ENCODE data around the gene TESK1. TPM values are rescaled to one million over a fixed set of nuclear protein-coding genes. Genes with fewer than 3 reads are reported as not detected.

The TESK1 gene
- total and polyA plus RNA-seq, 2 of the 8 experiments (the other 6 are each of a cell fraction or from before 2014, with no cell fraction given), result 13.5 to 13.9 TPM

DNA sequence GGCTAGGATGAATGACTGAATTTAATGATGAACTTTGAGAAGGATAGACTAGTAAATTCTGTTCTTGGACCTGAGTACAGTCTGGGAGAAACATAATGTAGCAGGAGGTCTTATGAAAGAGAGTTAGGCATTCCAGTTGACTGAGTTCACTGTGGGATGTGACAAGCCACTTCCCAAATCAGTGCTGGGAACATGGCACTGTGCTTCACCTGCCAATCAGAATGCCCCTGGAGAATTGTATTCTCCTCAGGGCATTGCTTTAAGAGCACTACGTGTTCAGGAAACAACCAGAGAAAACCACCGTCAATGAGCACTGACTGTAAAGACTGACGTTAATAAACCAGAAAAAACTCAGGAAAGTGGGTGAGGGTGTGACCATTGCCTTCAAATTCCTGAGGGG, 54.3 kb downstream of the TESK1 start (continued):
- TF ChIP-seq, protein P1, sequence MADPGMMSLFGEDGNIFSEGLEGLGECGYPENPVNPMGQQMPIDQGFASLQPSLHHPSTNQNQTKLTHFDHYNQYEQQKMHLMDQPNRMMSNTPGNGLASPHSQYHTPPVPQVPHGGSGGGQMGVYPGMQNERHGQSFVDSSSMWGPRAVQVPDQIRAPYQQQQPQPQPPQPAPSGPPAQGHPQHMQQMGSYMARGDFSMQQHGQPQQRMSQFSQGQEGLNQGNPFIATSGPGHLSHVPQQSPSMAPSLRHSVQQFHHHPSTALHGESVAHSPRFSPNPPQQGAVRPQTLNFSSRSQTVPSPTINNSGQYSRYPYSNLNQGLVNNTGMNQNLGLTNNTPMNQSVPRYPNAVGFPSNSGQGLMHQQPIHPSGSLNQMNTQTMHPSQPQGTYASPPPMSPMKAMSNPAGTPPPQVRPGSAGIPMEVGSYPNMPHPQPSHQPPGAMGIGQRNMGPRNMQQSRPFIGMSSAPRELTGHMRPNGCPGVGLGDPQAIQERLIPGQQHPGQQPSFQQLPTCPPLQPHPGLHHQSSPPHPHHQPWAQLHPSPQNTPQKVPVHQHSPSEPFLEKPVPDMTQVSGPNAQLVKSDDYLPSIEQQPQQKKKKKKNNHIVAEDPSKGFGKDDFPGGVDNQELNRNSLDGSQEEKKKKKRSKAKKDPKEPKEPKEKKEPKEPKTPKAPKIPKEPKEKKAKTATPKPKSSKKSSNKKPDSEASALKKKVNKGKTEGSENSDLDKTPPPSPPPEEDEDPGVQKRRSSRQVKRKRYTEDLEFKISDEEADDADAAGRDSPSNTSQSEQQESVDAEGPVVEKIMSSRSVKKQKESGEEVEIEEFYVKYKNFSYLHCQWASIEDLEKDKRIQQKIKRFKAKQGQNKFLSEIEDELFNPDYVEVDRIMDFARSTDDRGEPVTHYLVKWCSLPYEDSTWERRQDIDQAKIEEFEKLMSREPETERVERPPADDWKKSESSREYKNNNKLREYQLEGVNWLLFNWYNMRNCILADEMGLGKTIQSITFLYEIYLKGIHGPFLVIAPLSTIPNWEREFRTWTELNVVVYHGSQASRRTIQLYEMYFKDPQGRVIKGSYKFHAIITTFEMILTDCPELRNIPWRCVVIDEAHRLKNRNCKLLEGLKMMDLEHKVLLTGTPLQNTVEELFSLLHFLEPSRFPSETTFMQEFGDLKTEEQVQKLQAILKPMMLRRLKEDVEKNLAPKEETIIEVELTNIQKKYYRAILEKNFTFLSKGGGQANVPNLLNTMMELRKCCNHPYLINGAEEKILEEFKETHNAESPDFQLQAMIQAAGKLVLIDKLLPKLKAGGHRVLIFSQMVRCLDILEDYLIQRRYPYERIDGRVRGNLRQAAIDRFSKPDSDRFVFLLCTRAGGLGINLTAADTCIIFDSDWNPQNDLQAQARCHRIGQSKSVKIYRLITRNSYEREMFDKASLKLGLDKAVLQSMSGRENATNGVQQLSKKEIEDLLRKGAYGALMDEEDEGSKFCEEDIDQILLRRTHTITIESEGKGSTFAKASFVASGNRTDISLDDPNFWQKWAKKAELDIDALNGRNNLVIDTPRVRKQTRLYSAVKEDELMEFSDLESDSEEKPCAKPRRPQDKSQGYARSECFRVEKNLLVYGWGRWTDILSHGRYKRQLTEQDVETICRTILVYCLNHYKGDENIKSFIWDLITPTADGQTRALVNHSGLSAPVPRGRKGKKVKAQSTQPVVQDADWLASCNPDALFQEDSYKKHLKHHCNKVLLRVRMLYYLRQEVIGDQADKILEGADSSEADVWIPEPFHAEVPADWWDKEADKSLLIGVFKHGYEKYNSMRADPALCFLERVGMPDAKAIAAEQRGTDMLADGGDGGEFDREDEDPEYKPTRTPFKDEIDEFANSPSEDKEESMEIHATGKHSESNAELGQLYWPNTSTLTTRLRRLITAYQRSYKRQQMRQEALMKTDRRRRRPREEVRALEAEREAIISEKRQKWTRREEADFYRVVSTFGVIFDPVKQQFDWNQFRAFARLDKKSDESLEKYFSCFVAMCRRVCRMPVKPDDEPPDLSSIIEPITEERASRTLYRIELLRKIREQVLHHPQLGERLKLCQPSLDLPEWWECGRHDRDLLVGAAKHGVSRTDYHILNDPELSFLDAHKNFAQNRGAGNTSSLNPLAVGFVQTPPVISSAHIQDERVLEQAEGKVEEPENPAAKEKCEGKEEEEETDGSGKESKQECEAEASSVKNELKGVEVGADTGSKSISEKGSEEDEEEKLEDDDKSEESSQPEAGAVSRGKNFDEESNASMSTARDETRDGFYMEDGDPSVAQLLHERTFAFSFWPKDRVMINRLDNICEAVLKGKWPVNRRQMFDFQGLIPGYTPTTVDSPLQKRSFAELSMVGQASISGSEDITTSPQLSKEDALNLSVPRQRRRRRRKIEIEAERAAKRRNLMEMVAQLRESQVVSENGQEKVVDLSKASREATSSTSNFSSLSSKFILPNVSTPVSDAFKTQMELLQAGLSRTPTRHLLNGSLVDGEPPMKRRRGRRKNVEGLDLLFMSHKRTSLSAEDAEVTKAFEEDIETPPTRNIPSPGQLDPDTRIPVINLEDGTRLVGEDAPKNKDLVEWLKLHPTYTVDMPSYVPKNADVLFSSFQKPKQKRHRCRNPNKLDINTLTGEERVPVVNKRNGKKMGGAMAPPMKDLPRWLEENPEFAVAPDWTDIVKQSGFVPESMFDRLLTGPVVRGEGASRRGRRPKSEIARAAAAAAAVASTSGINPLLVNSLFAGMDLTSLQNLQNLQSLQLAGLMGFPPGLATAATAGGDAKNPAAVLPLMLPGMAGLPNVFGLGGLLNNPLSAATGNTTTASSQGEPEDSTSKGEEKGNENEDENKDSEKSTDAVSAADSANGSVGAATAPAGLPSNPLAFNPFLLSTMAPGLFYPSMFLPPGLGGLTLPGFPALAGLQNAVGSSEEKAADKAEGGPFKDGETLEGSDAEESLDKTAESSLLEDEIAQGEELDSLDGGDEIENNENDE (IDR thresholded peaks at IDR 0.05; ENCODE audit: insufficient replicate concordance, low read length), result no peak
- no peak for TF ChIP-seq RBBP5 (IDR thresholded peaks at IDR 0.05; ENCODE audit: borderline replicate concordance, low read depth, low read length)
- TF ChIP-seq SAP30 (IDR thresholded peaks at IDR 0.05; ENCODE audit: insufficient read depth, insufficient replicate concordance, low read length), result no peak
- no peak for TF ChIP-seq CHD2 (IDR thresholded peaks at IDR 0.05; ENCODE audit: low read length)
- TF ChIP-seq SIN3A (conservative IDR thresholded peaks at IDR 0.05 in 1 of 2, IDR thresholded peaks at IDR 0.05 in 1 of 2; ENCODE audit: low read depth in 1 of 2, low read length in 2 of 2), result no peak
- TF ChIP-seq ASH2L (IDR thresholded peaks at IDR 0.05; ENCODE audit: low read length), result no peak
- TF ChIP-seq GTF2F1 (IDR thresholded peaks at IDR 0.05; ENCODE audit: borderline replicate concordance, low read depth, low read length), result no peak
- no peak for TF ChIP-seq ZNF274 (IDR thresholded peaks at IDR 0.05; ENCODE audit: borderline replicate concordance, extremely low read depth, low read length)
- TF ChIP-seq KDM5A (IDR thresholded peaks at IDR 0.05; ENCODE audit: low read length), result no peak
